OCI-M2 (cell line): ENCODE data around the gene PKD1L1.
"Not testable (repeated sequence)": the region's sequence is repeated elsewhere in the genome, so short reads cannot be mapped to it uniquely, and the experiment has no call there.

Experiments
- DNase-seq: peaks from one replicate; lab custom pipeline; 2025; ENCODE audit not compliant: unreplicated experiment; lab: John Stamatoyannopoulos, UW

PKD1L1 gene

GRCh38 chr7:47948141-47948790 is at the start of gene PKD1L1:
PKD1L1 (minus strand) TSS chr7:47948466; CDS start chr7:47948440, 26 bp downstream.
- no peak for DNase-seq

GRCh38 chr7:47992446-47992845 is 44.2 kb upstream of the PKD1L1 start:
- DNase-seq: no peak

- DNase-seq: peak; percentile 41
Measured at GRCh38 chr7:47991741-47992311, 43.6 kb upstream of the PKD1L1 start.

- DNase-seq: no peak
Measured at GRCh38 chr7:47991270-47991669, 43.0 kb upstream of the PKD1L1 start.

GRCh38 chr7:47990592-47990991 is 42.3 kb upstream of the PKD1L1 start:
- no peak for DNase-seq

GRCh38 chr7:47989607-47990400 is 41.5 kb upstream of the PKD1L1 start:
- DNase-seq: not testable (repeated sequence)

- DNase-seq: no peak
Measured at GRCh38 chr7:47988496-47989386, 40.5 kb upstream of the PKD1L1 start.

GRCh38 chr7:47982610-47983009 is 34.3 kb upstream of the PKD1L1 start:
- no peak for DNase-seq

GRCh38 chr7:47980648-47981047 is 32.4 kb upstream of the PKD1L1 start:
- not testable (repeated sequence) for DNase-seq

GRCh38 chr7:47979832-47980181 is 31.5 kb upstream of the PKD1L1 start:
- no peak for DNase-seq

GRCh38 chr7:47979145-47979831 is 31.0 kb upstream of the PKD1L1 start, which contains the start of gene HUS1:
HUS1 (minus strand) TSS chr7:47979615; CDS start chr7:47979519, 96 bp downstream.
- peak; percentile 66 for DNase-seq

- DNase-seq: no peak
Measured at GRCh38 chr7:47978790-47979144, 30.5 kb upstream of the PKD1L1 start.

GRCh38 chr7:47973739-47974138 is 25.5 kb upstream of the PKD1L1 start:
- no peak for DNase-seq

- DNase-seq: no peak
Measured at GRCh38 chr7:47970761-47971160, 22.5 kb upstream of the PKD1L1 start.

- DNase-seq: no peak
Measured at GRCh38 chr7:47968847-47969774, 20.8 kb upstream of the PKD1L1 start.

- no peak for DNase-seq
Measured at GRCh38 chr7:47967708-47968107, 19.4 kb upstream of the PKD1L1 start.

GRCh38 chr7:47967123-47967522 is 18.9 kb upstream of the PKD1L1 start:
- DNase-seq: no peak

- DNase-seq: no peak
Measured at GRCh38 chr7:47965456-47965855, 17.2 kb upstream of the PKD1L1 start.

- DNase-seq: no peak
Measured at GRCh38 chr7:47962262-47962661, 14.0 kb upstream of the PKD1L1 start.

GRCh38 chr7:47957156-47957555 is 8.9 kb upstream of the PKD1L1 start:
- DNase-seq: no peak
